ENCODE measurements around the gene VN1R5.

DNA sequence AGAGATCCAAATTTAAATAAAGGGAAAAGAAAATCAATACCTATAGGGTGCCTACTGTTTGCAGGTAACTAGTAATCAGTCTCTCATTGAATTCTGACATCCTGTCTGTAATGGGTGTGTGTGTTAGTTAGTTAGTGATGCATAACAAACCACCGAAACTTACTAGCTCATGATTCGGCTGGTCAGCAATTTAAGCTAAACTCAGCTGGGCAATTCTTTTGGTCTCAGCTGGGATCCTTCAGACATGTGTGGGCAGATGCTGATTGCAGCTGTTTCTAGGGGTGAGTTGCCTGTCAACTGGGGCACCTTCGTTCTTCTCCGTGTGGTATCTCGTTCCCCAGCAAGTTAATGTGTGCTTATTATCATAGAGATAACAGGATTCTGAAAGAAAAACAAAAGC is 43.9 kb upstream of the VN1R5 start:
- TF ChIP-seq, protein P1, sequence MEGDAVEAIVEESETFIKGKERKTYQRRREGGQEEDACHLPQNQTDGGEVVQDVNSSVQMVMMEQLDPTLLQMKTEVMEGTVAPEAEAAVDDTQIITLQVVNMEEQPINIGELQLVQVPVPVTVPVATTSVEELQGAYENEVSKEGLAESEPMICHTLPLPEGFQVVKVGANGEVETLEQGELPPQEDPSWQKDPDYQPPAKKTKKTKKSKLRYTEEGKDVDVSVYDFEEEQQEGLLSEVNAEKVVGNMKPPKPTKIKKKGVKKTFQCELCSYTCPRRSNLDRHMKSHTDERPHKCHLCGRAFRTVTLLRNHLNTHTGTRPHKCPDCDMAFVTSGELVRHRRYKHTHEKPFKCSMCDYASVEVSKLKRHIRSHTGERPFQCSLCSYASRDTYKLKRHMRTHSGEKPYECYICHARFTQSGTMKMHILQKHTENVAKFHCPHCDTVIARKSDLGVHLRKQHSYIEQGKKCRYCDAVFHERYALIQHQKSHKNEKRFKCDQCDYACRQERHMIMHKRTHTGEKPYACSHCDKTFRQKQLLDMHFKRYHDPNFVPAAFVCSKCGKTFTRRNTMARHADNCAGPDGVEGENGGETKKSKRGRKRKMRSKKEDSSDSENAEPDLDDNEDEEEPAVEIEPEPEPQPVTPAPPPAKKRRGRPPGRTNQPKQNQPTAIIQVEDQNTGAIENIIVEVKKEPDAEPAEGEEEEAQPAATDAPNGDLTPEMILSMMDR (IDR thresholded peaks at IDR 0.05): no peak
- no peak for TF ChIP-seq POLR2A (IDR thresholded peaks at IDR 0.05)

Measured in body of pancreas (tissue), 4 donors.